ENCODE data around the gene SYT13.

DNA sequence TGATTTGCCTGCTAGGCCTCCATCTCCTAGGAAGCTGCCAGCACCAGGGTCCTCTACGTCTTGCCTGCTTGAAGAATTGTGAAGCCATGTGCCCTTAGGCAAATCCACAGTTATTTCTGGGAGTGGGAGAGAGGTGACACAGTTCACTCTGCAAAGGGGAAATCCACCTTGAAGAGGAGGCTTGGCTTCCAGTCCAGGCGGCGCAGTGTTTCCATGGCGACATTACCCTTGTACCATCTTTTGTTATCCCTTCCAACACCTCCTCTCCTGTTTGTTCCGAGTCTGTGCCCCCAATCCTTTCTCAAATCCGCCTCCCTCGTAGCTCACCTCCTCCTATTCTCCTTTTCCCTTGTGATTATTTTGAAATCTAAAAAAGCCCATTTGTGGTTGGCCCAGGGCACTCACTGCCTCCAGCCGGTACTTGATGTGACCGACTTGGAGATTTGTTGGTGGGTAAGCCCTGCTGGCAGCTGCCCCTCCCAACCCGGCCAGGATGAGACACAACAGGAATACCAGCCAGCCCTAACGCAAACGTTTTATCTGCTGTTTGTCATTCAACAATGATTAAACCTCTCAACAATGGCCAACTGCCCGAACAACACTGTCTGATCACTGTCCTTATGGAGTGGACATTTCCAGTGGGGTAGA, 18.4 kb downstream of the SYT13 start:
- no peak for TF ChIP-seq ZNF8 (CRISPR knock-in tag; IDR thresholded peaks at IDR 0.05)
- no peak for TF ChIP-seq TCF4 (CRISPR knock-in tag; IDR thresholded peaks at IDR 0.05; ENCODE audit: borderline replicate concordance)
- no peak for TF ChIP-seq CSDC2 (CRISPR knock-in tag; IDR thresholded peaks at IDR 0.05)
- TF ChIP-seq SNAI2 (CRISPR knock-in tag; IDR thresholded peaks at IDR 0.05) = no peak
- TF ChIP-seq ZFP30 (CRISPR knock-in tag; IDR thresholded peaks at IDR 0.05) = no peak
- no peak for TF ChIP-seq ZFP3 (CRISPR knock-in tag; IDR thresholded peaks at IDR 0.05)
- TF ChIP-seq ARNTL (CRISPR knock-in tag; IDR thresholded peaks at IDR 0.05; ENCODE audit: borderline replicate concordance, low read depth) = no peak
- no peak for TF ChIP-seq ZNF70 (CRISPR knock-in tag; IDR thresholded peaks at IDR 0.05)
- no peak for TF ChIP-seq TOX (CRISPR knock-in tag; IDR thresholded peaks at IDR 0.05; ENCODE audit: borderline replicate concordance)
- no peak for TF ChIP-seq GLIS3 (CRISPR knock-in tag; IDR thresholded peaks at IDR 0.05)
- no peak for TF ChIP-seq ZC3H10 (CRISPR knock-in tag; IDR thresholded peaks at IDR 0.05)
- TF ChIP-seq RARB (CRISPR knock-in tag; IDR thresholded peaks at IDR 0.05) = no peak
- TF ChIP-seq, protein P1, sequence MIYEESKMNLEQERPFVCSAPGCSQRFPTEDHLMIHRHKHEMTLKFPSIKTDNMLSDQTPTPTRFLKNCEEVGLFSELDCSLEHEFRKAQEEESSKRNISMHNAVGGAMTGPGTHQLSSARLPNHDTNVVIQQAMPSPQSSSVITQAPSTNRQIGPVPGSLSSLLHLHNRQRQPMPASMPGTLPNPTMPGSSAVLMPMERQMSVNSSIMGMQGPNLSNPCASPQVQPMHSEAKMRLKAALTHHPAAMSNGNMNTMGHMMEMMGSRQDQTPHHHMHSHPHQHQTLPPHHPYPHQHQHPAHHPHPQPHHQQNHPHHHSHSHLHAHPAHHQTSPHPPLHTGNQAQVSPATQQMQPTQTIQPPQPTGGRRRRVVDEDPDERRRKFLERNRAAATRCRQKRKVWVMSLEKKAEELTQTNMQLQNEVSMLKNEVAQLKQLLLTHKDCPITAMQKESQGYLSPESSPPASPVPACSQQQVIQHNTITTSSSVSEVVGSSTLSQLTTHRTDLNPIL (CRISPR knock-in tag; IDR thresholded peaks at IDR 0.05; ENCODE audit: low read depth) = no peak
- TF ChIP-seq, protein P2, sequence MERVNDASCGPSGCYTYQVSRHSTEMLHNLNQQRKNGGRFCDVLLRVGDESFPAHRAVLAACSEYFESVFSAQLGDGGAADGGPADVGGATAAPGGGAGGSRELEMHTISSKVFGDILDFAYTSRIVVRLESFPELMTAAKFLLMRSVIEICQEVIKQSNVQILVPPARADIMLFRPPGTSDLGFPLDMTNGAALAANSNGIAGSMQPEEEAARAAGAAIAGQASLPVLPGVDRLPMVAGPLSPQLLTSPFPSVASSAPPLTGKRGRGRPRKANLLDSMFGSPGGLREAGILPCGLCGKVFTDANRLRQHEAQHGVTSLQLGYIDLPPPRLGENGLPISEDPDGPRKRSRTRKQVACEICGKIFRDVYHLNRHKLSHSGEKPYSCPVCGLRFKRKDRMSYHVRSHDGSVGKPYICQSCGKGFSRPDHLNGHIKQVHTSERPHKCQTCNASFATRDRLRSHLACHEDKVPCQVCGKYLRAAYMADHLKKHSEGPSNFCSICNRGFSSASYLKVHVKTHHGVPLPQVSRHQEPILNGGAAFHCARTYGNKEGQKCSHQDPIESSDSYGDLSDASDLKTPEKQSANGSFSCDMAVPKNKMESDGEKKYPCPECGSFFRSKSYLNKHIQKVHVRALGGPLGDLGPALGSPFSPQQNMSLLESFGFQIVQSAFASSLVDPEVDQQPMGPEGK (CRISPR knock-in tag; IDR thresholded peaks at IDR 0.05; ENCODE audit: borderline replicate concordance) = no peak

Data from SK-N-SH treated with all-trans-retinoic acid at 6 μM for 48 hours (cell line).